Gastroesophageal sphincter (tissue), 4 donors: ENCODE measurements around the gene ANK3. TPM values are rescaled to one million over a fixed set of nuclear protein-coding genes. Genes with fewer than 3 reads are reported as not detected.

Experiments used
- ATAC-seq: fragments of 150-250 bp; one replicate; pipeline ENCODE4 v1.9.1; 2016; ENCODE audit warnings: mild to moderate bottlenecking, moderate library complexity
- H3K27ac ChIP-seq, 4 donors: fragments of 200-600 bp; sonication (generic) in 3 of 4; 1 replicate in 3 of 4; 2 replicates in 1 of 4; pipeline ENCODE4 v1.5.1; 2016 to 2019
- H3K27me3 ChIP-seq: fragments of 200-600 bp; sonication (generic); one replicate; pipeline ENCODE4 v1.5.1; 2019
- H3K36me3 ChIP-seq, 2 donors: fragments of 200-600 bp; sonication (generic); one replicate each; pipeline ENCODE4 v1.5.1; 2019; ENCODE audit warnings: control low read depth in 1 of 2
- H3K4me1 ChIP-seq, 3 donors: fragments of 200-600 bp; sonication (generic); 1 replicate in 2 of 3; 2 replicates in 1 of 3; pipeline ENCODE4 v1.5.1; 2016 to 2019; ENCODE audit warnings: control low read depth in 2 of 3
- H3K4me3 ChIP-seq, 2 donors: fragments of 200-600 bp; sonication (generic); one replicate each; pipeline ENCODE4 v1.5.1; 2019; ENCODE audit warnings: mild to moderate bottlenecking in 1 of 2, moderate library complexity in 1 of 2
- H3K9me3 ChIP-seq, 3 donors: fragments of 200-600 bp; sonication (generic); one replicate each; pipeline ENCODE4 v1.5.1; 2017 to 2019; ENCODE audit warnings: control low read depth in 2 of 3
- CTCF ChIP-seq, 4 experiments: fragments of 200-600 bp in 2 of 4; fragments of 450-650 bp in 2 of 4; sonication (generic) in 1 of 4; IDR thresholded peaks; one replicate each; pipeline ENCODE4 v1.5.1; 2017 to 2019; ENCODE audit warnings: antibody characterized with exemption in 4 of 4, mild to moderate bottlenecking in 2 of 4, moderate library complexity in 2 of 4
- EP300 ChIP-seq: sonication (generic); formaldehyde crosslinking; IDR thresholded peaks from one replicate; pipeline ENCODE4 v1.6.1; 2017; ENCODE audit warnings: antibody characterized with exemption, mild to moderate bottlenecking
- POLR2A ChIP-seq, 2 donors: fragments of 450-650 bp; IDR thresholded peaks; one replicate each; pipeline ENCODE4 v1.6.1; 2017; ENCODE audit warnings: antibody characterized with exemption in 2 of 2, mild to moderate bottlenecking in 2 of 2, moderate library complexity in 1 of 2
- POLR2AphosphoS5 ChIP-seq: sonication (generic); formaldehyde crosslinking; IDR thresholded peaks from one replicate; pipeline ENCODE4 v1.6.1; 2017; ENCODE audit warnings: antibody characterized with exemption
- WGBS, 2 donors: methylation state at CpG; one replicate each; pipeline ENCODE4 v1.1.5; 2018; ENCODE audit warnings: low coverage in 1 of 2; 5-methylcytosine and 5-hydroxymethylcytosine counted together
- total RNA-seq, 4 donors: library from RNA; depleted of rRNA; stranded (reverse); fragments of >200 nt; gene quantifications; one replicate each; pipeline ENCODE4 v1.1.0, GENCODE V29; 2016

ANK3 gene
- total RNA-seq, 4 donors from 2014 or later = 21.1 to 61.5 (median 38.9) TPM

GRCh38 chr10:60282771-60283353, 106.8 kb downstream of the ANK3 start:
- no peaks in the 10 kb centered on the region for H3K9me3 ChIP-seq
- 70 to 86% methylated on average over 2 to 5 of the region's 5 CpGs for WGBS, 2 donors
- H3K36me3 ChIP-seq = peaks cover 0 to 5% of the 10 kb centered on the region in 2 donors
- no peaks in the 10 kb centered on the region for H3K27me3 ChIP-seq
- no peak for TF ChIP-seq POLR2AphosphoS5
- no peak for TF ChIP-seq CTCF (IDR thresholded peaks at IDR 0.05)
- TF ChIP-seq EP300 = no peak
- no peak for TF ChIP-seq POLR2A (IDR thresholded peaks at IDR 0.05)
- H3K4me3 ChIP-seq = no peak overlapping the region
- H3K4me1 ChIP-seq = no peaks in the 10 kb centered on the region
- no peak overlapping the region for H3K27ac ChIP-seq
- no peak for ATAC-seq

GRCh38 chr10:60281792-60282353, 107.8 kb downstream of the ANK3 start:
- H3K4me1 ChIP-seq = no peaks in the 10 kb centered on the region
- TF ChIP-seq POLR2A (IDR thresholded peaks at IDR 0.05) = no peak
- TF ChIP-seq POLR2AphosphoS5 = no peak
- no peak for TF ChIP-seq CTCF (IDR thresholded peaks at IDR 0.05)
- no peak for TF ChIP-seq EP300
- ATAC-seq = no peak
- H3K27me3 ChIP-seq = no peaks in the 10 kb centered on the region
- H3K4me3 ChIP-seq = no peak overlapping the region
- peaks cover 0 to 5% of the 10 kb centered on the region in 2 donors for H3K36me3 ChIP-seq
- 75 to 76% methylated on average over 6 of the region's 6 CpGs for WGBS, 2 donors
- H3K27ac ChIP-seq = no peak overlapping the region
- no peaks in the 10 kb centered on the region for H3K9me3 ChIP-seq

- Histone ChIP-seq H3K27me3 (no peaks in the 10 kb centered on the region), H3K36me3 (peaks cover 0 to 5% of the 10 kb centered on the region in 2 donors), H3K9me3 (no peaks in the 10 kb centered on the region), H3K4me1 (no peaks in the 10 kb centered on the region), H3K4me3 (no peak overlapping the region), H3K27ac (no peak overlapping the region)
- no peak for ATAC-seq
- no peak for TF ChIP-seq CTCF (IDR thresholded peaks at IDR 0.05)
- TF ChIP-seq EP300 = no peak
- TF ChIP-seq POLR2A (IDR thresholded peaks at IDR 0.05) = no peak
- WGBS, 2 donors = 86 to 100% methylated on average over 1 of the region's 1 CpG
Measured at GRCh38 chr10:60281331-60281730, 108.3 kb downstream of the ANK3 start.

DNA sequence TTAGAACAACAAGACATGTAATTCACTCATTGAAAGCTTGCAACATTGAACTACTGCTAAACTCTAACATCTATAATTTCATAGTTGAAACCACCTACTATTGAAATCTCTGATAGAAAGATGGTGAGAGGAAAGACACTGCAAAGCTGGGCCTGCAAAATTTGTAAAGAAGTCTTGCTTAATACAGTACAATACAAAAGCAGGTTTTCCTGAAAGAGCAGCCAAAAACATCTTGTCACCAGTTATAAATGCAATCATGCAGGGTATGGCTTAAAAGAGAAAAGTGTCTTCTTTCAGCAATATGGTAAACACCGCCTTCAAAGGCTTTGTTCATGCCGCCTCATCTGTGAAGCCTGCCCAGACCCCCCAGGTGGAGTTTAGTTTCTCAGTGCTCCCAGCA, 109.2 kb downstream of the ANK3 start:
- Histone ChIP-seq H3K36me3 (peaks cover 0 to 5% of the 10 kb centered on the region in 2 donors), H3K9me3 (no peaks in the 10 kb centered on the region), H3K27me3 (no peaks in the 10 kb centered on the region), H3K4me1 (no peaks in the 10 kb centered on the region), H3K4me3 (no peak overlapping the region), H3K27ac (no peak overlapping the region)
- no peak for ATAC-seq
- TF ChIP-seq POLR2AphosphoS5 (no peak), CTCF (IDR thresholded peaks at IDR 0.05) (no peak), EP300 (no peak), POLR2A (IDR thresholded peaks at IDR 0.05) (no peak)
- 96 to 100% methylated on average over 2 of the region's 2 CpGs for WGBS, 2 donors

- Histone ChIP-seq H3K4me3 (no peak overlapping the region), H3K36me3 (peaks cover 0 to 5% of the 10 kb centered on the region in 2 donors), H3K27me3 (no peaks in the 10 kb centered on the region), H3K4me1 (no peaks in the 10 kb centered on the region), H3K9me3 (no peaks in the 10 kb centered on the region), H3K27ac (no peak overlapping the region)
- TF ChIP-seq POLR2AphosphoS5 (no peak), CTCF (IDR thresholded peaks at IDR 0.05) (no peak), POLR2A (IDR thresholded peaks at IDR 0.05) (no peak), EP300 (no peak)
- 60 to 71% methylated on average over 1 of the region's 1 CpG for WGBS, 2 donors
- ATAC-seq = no peak
Measured at GRCh38 chr10:60277656-60278055, 112.0 kb downstream of the ANK3 start.
